NT2/D1 (cell line): ENCODE measurements around the gene CAD.
"Not testable (repeated sequence)": the region's sequence is repeated elsewhere in the genome, so short reads cannot be mapped to it uniquely, and the experiment has no call there.

Source experiments
- DNase-seq: peaks from one replicate; pipeline ENCODE4 v3.0.0-alpha.2; 2011; ENCODE audit warnings: low read depth, low spot score
- H3K27me3 ChIP-seq: 2 replicates; pipeline ENCODE4 v1.6.0; 2011; ENCODE audit warnings: mild to moderate bottlenecking; ENCODE audit not compliant: insufficient read length, insufficient read depth
- H3K36me3 ChIP-seq: 2 replicates; pipeline ENCODE4 v1.6.1; 2011; ENCODE audit warnings: mild to moderate bottlenecking, low read length, mixed read lengths; ENCODE audit not compliant: insufficient read depth, insufficient read length
- H3K4me1 ChIP-seq: 2 replicates; pipeline ENCODE4 v1.5.1; 2011; ENCODE audit not compliant: insufficient read depth, insufficient read length
- H3K4me3 ChIP-seq: 2 replicates; pipeline ENCODE4 v1.5.1; 2011; ENCODE audit warnings: low read depth; ENCODE audit not compliant: insufficient read length
- H3K9ac ChIP-seq: 2 replicates; pipeline ENCODE4 v1.6.0; 2011; ENCODE audit warnings: low read depth; ENCODE audit not compliant: insufficient read length
- H3K9me3 ChIP-seq: 2 replicates; pipeline ENCODE4 v1.5.1; 2011; ENCODE audit warnings: mild to moderate bottlenecking, low read length; ENCODE audit not compliant: insufficient read depth
- SUZ12 ChIP-seq: IDR thresholded peaks from 2 replicates; pipeline ENCODE4 v1.6.1; 2011; ENCODE audit not compliant: insufficient read length, insufficient read depth; ENCODE audit errors: extremely low read depth
- YY1 ChIP-seq: IDR thresholded peaks from 2 replicates; pipeline ENCODE4 v1.6.1; 2011; ENCODE audit not compliant: insufficient read length, insufficient read depth
- ZNF274 ChIP-seq: IDR thresholded peaks from 2 replicates; pipeline ENCODE4 v1.6.1; 2011; ENCODE audit warnings: mild to moderate bottlenecking, low read depth, low read length

Gene CAD

DNA sequence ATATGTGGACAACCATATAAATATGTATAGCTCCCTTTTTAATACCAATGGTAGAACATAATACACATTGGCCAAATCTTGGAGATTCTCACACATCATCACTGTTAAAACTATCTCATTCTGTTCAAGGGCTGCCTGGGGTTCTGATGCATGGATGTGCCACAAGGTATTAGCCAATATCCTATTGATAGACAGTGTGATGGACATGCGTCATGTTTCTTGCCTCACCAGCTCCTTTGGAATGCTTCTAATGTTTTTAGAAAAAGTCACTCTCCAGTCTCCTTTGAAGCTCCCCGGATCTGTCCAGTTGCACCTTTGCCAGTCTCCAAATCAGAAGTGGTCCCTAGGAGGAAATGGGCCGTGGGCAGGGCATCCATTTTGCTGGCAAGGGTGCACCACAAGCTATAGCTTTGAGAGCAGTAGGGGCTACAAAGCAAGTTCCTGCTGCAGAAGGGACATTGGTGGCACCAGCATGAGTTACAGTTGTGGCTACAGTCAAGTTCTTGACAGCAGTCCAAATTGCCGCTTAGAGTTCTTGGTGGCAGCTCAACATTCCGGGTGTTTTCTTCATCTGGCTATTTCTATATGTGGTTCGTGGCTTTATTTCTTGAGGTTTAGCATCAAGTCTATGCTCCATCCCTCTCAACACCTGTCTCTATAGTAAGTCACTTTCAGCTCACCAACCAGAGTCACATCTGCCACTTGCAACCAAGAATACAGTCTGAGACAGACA is 30.4 kb upstream of the CAD start:
- no peaks in the 10 kb centered on the region for H3K9me3 ChIP-seq
- H3K4me3 ChIP-seq: no peak overlapping the region
- H3K27me3 ChIP-seq: no peaks in the 10 kb centered on the region
- DNase-seq: no peak
- no peak overlapping the region for H3K9ac ChIP-seq
- TF ChIP-seq YY1 (no peak), SUZ12 (no peak), ZNF274 (no peak)
- H3K4me1 ChIP-seq: no peaks in the 10 kb centered on the region
- H3K36me3 ChIP-seq: no peaks in the 10 kb centered on the region

DNA sequence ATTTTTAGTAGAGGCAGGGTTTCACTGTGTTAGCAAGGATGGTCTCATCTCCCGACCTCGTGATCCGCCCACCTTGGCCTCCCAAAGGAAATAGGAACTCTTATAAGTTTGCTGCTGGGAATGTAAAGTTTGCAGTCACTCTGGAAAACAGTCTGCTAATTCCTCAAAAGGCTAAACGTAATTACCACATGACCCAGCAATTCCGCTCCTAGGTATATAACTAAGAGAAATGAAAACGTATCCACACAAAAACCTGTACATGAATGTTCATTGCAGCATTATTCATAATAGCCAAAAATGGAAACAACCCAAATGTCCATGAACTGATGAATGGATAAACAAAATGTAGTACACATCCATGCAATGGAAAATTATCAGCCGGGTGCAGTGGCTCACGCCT is 27.2 kb upstream of the CAD start:
- Histone ChIP-seq H3K36me3 (no peaks in the 10 kb centered on the region), H3K27me3 (no peaks in the 10 kb centered on the region), H3K9me3 (no peaks in the 10 kb centered on the region), H3K4me1 (no peaks in the 10 kb centered on the region), H3K4me3 (no peak overlapping the region), H3K9ac (no peak overlapping the region)
- DNase-seq: no peak
- no peak for TF ChIP-seq YY1
- TF ChIP-seq SUZ12: no peak
- no peak for TF ChIP-seq ZNF274

DNA sequence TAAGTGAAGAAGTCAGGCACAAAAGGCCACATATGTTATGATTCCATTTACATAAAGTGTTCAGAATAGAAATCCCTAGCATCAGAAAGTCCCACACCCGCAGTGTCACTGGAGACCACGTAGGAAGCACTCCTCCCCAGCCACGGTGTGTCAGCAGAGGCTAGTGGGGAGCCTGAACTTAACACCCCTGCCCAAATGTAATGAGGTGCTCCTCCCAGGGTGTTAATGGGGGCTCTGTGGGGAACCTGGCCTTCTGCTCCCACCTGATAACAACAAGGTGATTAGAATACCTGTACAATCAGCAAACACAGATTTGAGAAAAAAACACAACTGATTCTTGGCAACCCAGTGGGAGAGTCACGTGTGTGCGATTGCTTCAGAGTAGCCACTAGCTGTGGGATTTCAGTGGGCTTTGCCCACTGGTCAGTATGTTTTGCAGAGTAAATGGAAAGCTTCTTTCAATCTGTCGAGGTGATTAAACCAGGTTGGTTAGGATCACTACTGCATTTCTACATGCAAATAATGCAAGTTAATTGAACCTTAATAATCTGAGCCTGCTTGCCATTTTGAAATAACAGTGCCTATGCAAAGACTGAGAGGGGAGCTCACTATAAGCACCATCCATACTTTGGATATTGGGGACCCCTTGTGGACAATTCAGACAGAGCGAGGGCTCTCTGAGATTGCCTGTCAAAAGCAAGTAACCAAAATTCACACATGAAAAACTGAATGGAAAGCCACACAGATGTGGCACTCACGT is 25.9 kb upstream of the CAD start:
- no peaks in the 10 kb centered on the region for H3K9me3 ChIP-seq
- no peak overlapping the region for H3K9ac ChIP-seq
- DNase-seq: peak; percentile 43
- no peaks in the 10 kb centered on the region for H3K36me3 ChIP-seq
- no peak overlapping the region for H3K4me3 ChIP-seq
- H3K4me1 ChIP-seq: no peaks in the 10 kb centered on the region
- H3K27me3 ChIP-seq: no peaks in the 10 kb centered on the region
- no peak for TF ChIP-seq ZNF274
- no peak for TF ChIP-seq SUZ12
- no peak for TF ChIP-seq YY1

DNA sequence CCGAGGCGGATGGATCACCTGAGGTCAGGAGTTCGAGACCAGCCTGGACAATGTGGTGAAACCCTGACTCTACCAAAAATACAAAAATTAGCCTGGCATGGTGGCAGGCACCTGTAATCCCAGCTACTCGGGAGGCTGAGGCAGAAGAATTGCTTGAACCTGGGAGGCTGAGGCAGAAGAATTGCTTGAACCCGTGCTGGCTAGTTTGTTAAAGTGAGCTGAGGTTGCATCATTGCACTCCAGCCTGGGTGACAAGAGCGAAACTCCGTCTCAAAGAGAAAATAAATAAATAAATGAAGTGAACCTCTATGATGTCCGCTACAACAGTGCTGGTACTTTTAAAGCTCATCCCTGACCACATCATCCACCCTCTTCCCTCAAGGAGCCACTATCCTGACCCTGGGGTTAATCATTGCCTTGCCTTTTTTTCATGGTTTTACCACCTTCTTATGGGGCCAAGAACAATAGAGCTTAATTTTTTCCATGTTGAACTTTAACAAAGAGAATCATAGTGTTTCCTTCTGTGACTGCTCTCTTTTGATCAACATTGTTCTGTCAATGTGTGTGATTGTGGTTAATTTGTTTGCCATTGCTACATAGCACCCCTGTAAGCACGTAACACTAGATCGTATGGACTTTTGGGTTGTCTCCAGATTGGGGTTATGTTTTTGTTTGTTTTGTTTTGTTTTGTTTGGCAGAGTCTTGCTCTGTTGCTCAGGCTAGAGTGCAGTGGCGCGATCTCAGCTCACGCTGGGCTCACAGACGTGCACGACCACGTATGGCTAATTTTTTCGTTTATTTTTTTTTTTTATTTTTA is 22.4 kb upstream of the CAD start:
- Histone ChIP-seq H3K36me3 (peaks cover 10% of the 10 kb centered on the region), H3K27me3 (no peaks in the 10 kb centered on the region), H3K9me3 (no peaks in the 10 kb centered on the region), H3K9ac (no peak overlapping the region), H3K4me3 (no peak overlapping the region), H3K4me1 (no peaks in the 10 kb centered on the region)
- no peak for DNase-seq
- TF ChIP-seq SUZ12: no peak
- TF ChIP-seq YY1: no peak
- TF ChIP-seq ZNF274: no peak

- not testable (repeated sequence) for H3K4me3 ChIP-seq, H3K4me1 ChIP-seq
Observed at GRCh38 chr2:27195799-27196198, 21.4 kb upstream of the CAD start.

DNA sequence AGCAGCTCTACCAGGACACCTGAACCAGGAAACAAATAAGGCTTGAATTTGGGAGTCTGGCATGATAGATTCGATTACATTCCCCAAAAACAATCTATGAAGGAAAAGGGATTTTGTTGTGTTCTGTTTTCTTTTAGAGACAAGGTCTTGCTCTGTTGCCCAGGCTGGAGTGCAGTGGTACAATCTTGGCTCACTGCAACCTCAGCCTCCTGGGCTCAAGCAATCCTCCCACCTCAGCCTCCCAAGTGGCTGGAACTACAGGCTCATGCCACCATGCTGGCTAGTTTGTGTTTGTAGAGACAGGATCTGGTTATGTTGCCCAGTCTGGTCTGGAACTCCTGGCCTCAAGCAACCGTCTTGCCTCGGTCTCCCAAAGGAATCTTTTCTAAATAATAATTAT is 19.1 kb upstream of the CAD start:
- not testable (repeated sequence) for H3K4me3 ChIP-seq, H3K9ac ChIP-seq, H3K27me3 ChIP-seq, H3K4me1 ChIP-seq, DNase-seq, H3K9me3 ChIP-seq
- H3K36me3 ChIP-seq: peaks cover 41% of the 10 kb centered on the region

More at GRCh38 chr2:27195799-27196198, 21.4 kb upstream of the CAD start:
- DNase-seq, H3K9me3 ChIP-seq, H3K9ac ChIP-seq, H3K27me3 ChIP-seq: not testable (repeated sequence)
- H3K36me3 ChIP-seq: peaks cover 19% of the 10 kb centered on the region

DNA sequence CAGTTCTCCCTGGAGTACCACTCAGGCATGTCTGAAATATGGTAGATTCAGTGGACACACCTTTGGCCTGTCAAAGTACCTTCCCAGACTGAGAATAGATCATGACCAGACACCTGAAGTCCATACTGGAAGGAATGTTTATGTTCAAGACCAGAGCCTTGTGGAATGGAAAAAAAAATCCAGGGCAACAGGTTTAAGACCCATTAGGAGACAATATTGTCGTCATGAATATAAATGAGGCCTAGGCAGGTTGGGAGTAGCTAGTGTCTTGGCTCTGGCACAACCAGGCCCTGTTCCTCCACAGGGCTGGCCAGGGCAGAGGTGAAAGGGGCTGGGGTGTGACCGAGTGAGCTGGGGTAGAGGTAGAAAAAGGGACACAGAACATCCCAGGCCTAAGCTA is 18.5 kb upstream of the CAD start:
- DNase-seq: no peak
- TF ChIP-seq YY1: no peak
- TF ChIP-seq ZNF274: no peak
- TF ChIP-seq SUZ12: no peak

More for the DNA sequence above, 18.5 kb upstream of the CAD start:
- no peaks in the 10 kb centered on the region for H3K9me3 ChIP-seq
- H3K9ac ChIP-seq: no peak overlapping the region
- H3K4me3 ChIP-seq: no peak overlapping the region
- H3K27me3 ChIP-seq: no peaks in the 10 kb centered on the region
- peaks cover 46% of the 10 kb centered on the region for H3K36me3 ChIP-seq
- no peaks in the 10 kb centered on the region for H3K4me1 ChIP-seq
